Measurements from ENCODE around the gene BAG1. TPM values are rescaled to one million over a fixed set of nuclear protein-coding genes. Genes with fewer than 3 reads are reported as not detected.

The BAG1 gene
- total and polyA plus RNA-seq, 2 donors from 2014 or later, result 134 to 268 TPM

GRCh38 chr9:33209394-33209793, 55.1 kb downstream of the BAG1 start:
- no peak for TF ChIP-seq CTCF (IDR thresholded peaks at IDR 0.05; ENCODE audit: borderline replicate concordance, extremely low read depth, insufficient read depth)
- FAIRE-seq, result no peak
- intact Hi-C loops (cut with DNase I), result no loop called here

GRCh38 chr9:33202552-33203201, 61.8 kb downstream of the BAG1 start:
- TF ChIP-seq CTCF (IDR thresholded peaks at IDR 0.05; ENCODE audit: borderline replicate concordance, extremely low read depth, insufficient read depth), result no peak
- peak overlapping the region in 1 of 2 donors; percentile 24 for H3K27ac ChIP-seq (ENCODE audit: low read depth in 2 of 2, low read length in 2 of 2)
- DNase-seq, result peak in 1 of 5 donors; percentile 77

More at GRCh38 chr9:33209394-33209793, 55.1 kb downstream of the BAG1 start:
- Histone ChIP-seq H3K27me3 (ENCODE audit: control insufficient read depth, insufficient read depth, low read length) (no peaks in the 10 kb centered on the region), H3K27ac (ENCODE audit: low read depth in 2 of 2, low read length in 2 of 2) (no peak overlapping the region), H3K4me1 (ENCODE audit: control insufficient read depth in 2 of 3, insufficient read depth in 2 of 3, low read depth in 1 of 3, low read length in 3 of 3) (no peaks in the 10 kb centered on the region), H3K36me3 (ENCODE audit: control insufficient read depth in 2 of 3, insufficient read depth in 3 of 3, low read length in 3 of 3) (no peaks in the 10 kb centered on the region), H3K9me3 (ENCODE audit: control insufficient read depth in 2 of 3, insufficient read depth in 1 of 3, low read length in 3 of 3) (no peaks in the 10 kb centered on the region), H3K4me3 (ENCODE audit: low read length in 3 of 3) (no peak overlapping the region), H3K9ac (ENCODE audit: low read length in 3 of 3) (no peak overlapping the region)
- no peak for DNase-seq

More at GRCh38 chr9:33202552-33203201, 61.8 kb downstream of the BAG1 start:
- intact Hi-C loops (cut with DNase I), result no loop called here
- no peaks in the 10 kb centered on the region for H3K36me3 ChIP-seq (ENCODE audit: control insufficient read depth in 2 of 3, insufficient read depth in 3 of 3, low read length in 3 of 3)
- no peaks in the 10 kb centered on the region for H3K27me3 ChIP-seq (ENCODE audit: control insufficient read depth, insufficient read depth, low read length)
- H3K4me1 ChIP-seq (ENCODE audit: control insufficient read depth in 2 of 3, insufficient read depth in 2 of 3, low read depth in 1 of 3, low read length in 3 of 3), result no peaks in the 10 kb centered on the region
- no peak for FAIRE-seq
- no peak overlapping the region for H3K4me3 ChIP-seq (ENCODE audit: low read length in 3 of 3)
- H3K9ac ChIP-seq (ENCODE audit: low read length in 3 of 3), result no peak overlapping the region
- no peaks in the 10 kb centered on the region for H3K9me3 ChIP-seq (ENCODE audit: control insufficient read depth in 2 of 3, insufficient read depth in 1 of 3, low read length in 3 of 3)

Other genes starting within 250 kb of the BAG1 start
- 105 TPM for gene DNAJA1, start 239.4 kb downstream of the BAG1 start, total RNA-seq
- 132 TPM for gene DNAJA1, start 239.4 kb downstream of the BAG1 start, polyA plus RNA-seq (ENCODE audit: insufficient read depth, low read depth, low replicate concordance)
- gene SMU1, start 188.0 kb downstream of the BAG1 start, total RNA-seq, result 22.0 TPM
- gene SMU1, start 188.0 kb downstream of the BAG1 start, polyA plus RNA-seq (ENCODE audit: insufficient read depth, low read depth, low replicate concordance), result 12.8 TPM
- gene B4GALT1, start 97.4 kb downstream of the BAG1 start, total RNA-seq, result 163 TPM
- gene B4GALT1, start 97.4 kb downstream of the BAG1 start, polyA plus RNA-seq (ENCODE audit: insufficient read depth, low read depth, low replicate concordance), result 33.0 TPM
- not detected for gene SPINK4, start 24.5 kb downstream of the BAG1 start, total RNA-seq
- gene SPINK4, start 24.5 kb downstream of the BAG1 start, polyA plus RNA-seq (ENCODE audit: insufficient read depth, low read depth, low replicate concordance), result not detected
- 65.2 TPM for gene CHMP5, start 341 bp upstream of the BAG1 start, total RNA-seq
- gene CHMP5, start 341 bp upstream of the BAG1 start, polyA plus RNA-seq (ENCODE audit: insufficient read depth, low read depth, low replicate concordance), result 100 TPM
- 46.3 TPM for gene NFX1, start 25.8 kb upstream of the BAG1 start, total RNA-seq
- gene NFX1, start 25.8 kb upstream of the BAG1 start, polyA plus RNA-seq (ENCODE audit: insufficient read depth, low read depth, low replicate concordance), result 12.2 TPM
- gene AQP7, start 137.9 kb upstream of the BAG1 start, total RNA-seq, result 11.9 TPM
- gene AQP7, start 137.9 kb upstream of the BAG1 start, polyA plus RNA-seq (ENCODE audit: insufficient read depth, low read depth, low replicate concordance), result 45.3 TPM
- 135 TPM for gene AQP3, start 182.9 kb upstream of the BAG1 start, total RNA-seq
- 401 TPM for gene AQP3, start 182.9 kb upstream of the BAG1 start, polyA plus RNA-seq (ENCODE audit: insufficient read depth, low read depth, low replicate concordance)
- 32.8 TPM for gene NOL6, start 209.2 kb upstream of the BAG1 start, total RNA-seq
- 10.8 TPM for gene NOL6, start 209.2 kb upstream of the BAG1 start, polyA plus RNA-seq (ENCODE audit: insufficient read depth, low read depth, low replicate concordance)

All from kidney (tissue), 14 donors.